Small intestine (tissue), 7 donors: ENCODE measurements around the gene COBL. TPM values are rescaled to one million over a fixed set of nuclear protein-coding genes. Genes with fewer than 3 reads are reported as not detected.

Source experiments
- DNase-seq, 2 donors: peaks; one replicate each; pipeline versions ENCODE4 v3.0.0 to v3.0.0-alpha.2; 2013
- FAIRE-seq: peaks from 2 replicates; lab custom pipeline; 2012; peaks lifted over from hg19 to GRCh38; lab: Jason Lieb, UNC
- H3K27ac ChIP-seq, 3 donors: one replicate each; pipeline ENCODE4 v1.5.1; 2013; ENCODE audit warnings: low read length in 2 of 3, mild to moderate bottlenecking in 2 of 3, control low read depth in 1 of 3, inconsistent platforms in 1 of 3, low read depth in 1 of 3, moderate library complexity in 1 of 3
- H3K27me3 ChIP-seq, 3 donors: one replicate each; pipeline ENCODE4 v1.6.1; 2013; ENCODE audit warnings: low read length in 3 of 3, inconsistent platforms in 1 of 3; ENCODE audit not compliant: control insufficient read depth in 3 of 3, insufficient read depth in 3 of 3
- H3K36me3 ChIP-seq, 3 donors: one replicate each; pipeline ENCODE4 v1.6.1; 2013; ENCODE audit warnings: low read length in 3 of 3, inconsistent platforms in 1 of 3, low read depth in 1 of 3, mild to moderate bottlenecking in 1 of 3, moderate library complexity in 1 of 3; ENCODE audit not compliant: control insufficient read depth in 3 of 3, insufficient read depth in 2 of 3
- H3K4me1 ChIP-seq, 3 donors: one replicate each; pipeline ENCODE4 v1.6.1; 2013; ENCODE audit warnings: low read length in 2 of 3, inconsistent platforms in 1 of 3, low read depth in 1 of 3, mild to moderate bottlenecking in 1 of 3, moderate library complexity in 1 of 3; ENCODE audit not compliant: control insufficient read depth in 3 of 3, insufficient read depth in 2 of 3
- H3K4me3 ChIP-seq, 3 donors: one replicate each; pipeline ENCODE4 v1.5.1; 2013; ENCODE audit warnings: low read length in 3 of 3, control low read depth in 1 of 3, inconsistent platforms in 1 of 3, low read depth in 1 of 3, mild to moderate bottlenecking in 1 of 3, moderate library complexity in 1 of 3
- H3K9me3 ChIP-seq, 2 donors: one replicate each; pipeline ENCODE4 v1.6.1; 2013; ENCODE audit warnings: low read depth in 1 of 2, low read length in 1 of 2; ENCODE audit not compliant: control insufficient read depth in 2 of 2, insufficient read depth in 1 of 2
- WGBS, 3 donors: extraction: QIAGEN DNeasy Blood & Tissue Kit; methylation state at CpG; one replicate each; pipeline ENCODE4 v1.1.7; 2013; 5-methylcytosine and 5-hydroxymethylcytosine counted together
- polyA plus RNA-seq, 4 donors: library from polyadenylated mRNA; stranded (reverse) in 3 of 4; unstranded in 1 of 4; fragments of 200-250 nt in 3 of 4; fragments of 120-200 nt in 1 of 4; gene quantifications; one replicate each; pipeline versions ENCODE4 v1.2.1 to v1.2.3, GENCODE V29; 2013
- donor health status: healthy with polysubstance abuse.
- donor health status: control.
- donor health status: control.
- donor health status: Bipolar disorder and iron deficiency.
- donor health status: healthy.

Gene COBL
- polyA plus RNA-seq, 4 donors, result 8.4 to 40.3 (median 32.5) TPM

- Histone ChIP-seq H3K4me1 (no peaks in the 10 kb centered on the region), H3K4me3 (no peak overlapping the region), H3K36me3 (peaks cover 0 to 30% (median 5%) of the 10 kb centered on the region in 3 donors), H3K27ac (no peak overlapping the region), H3K9me3 (no peaks in the 10 kb centered on the region), H3K27me3 (no peaks in the 10 kb centered on the region)
- WGBS, 3 donors, result 51 to 86% (median 63%) methylated on average over 6 of the region's 6 CpGs
- DNase-seq (no peak), FAIRE-seq (no peak)
Measured at GRCh38 chr7:51182636-51183166, 133.9 kb downstream of the COBL start.

- H3K27ac ChIP-seq, result no peak overlapping the region
- WGBS, 3 donors, result 91 to 93% (median 93%) methylated on average over 4 of the region's 4 CpGs
- H3K4me3 ChIP-seq, result no peak overlapping the region
- DNase-seq (no peak), FAIRE-seq (no peak)
- peaks cover 0 to 21% (median 3%) of the 10 kb centered on the region in 3 donors for H3K36me3 ChIP-seq
- no peaks in the 10 kb centered on the region for H3K9me3 ChIP-seq
- no peaks in the 10 kb centered on the region for H3K27me3 ChIP-seq
- H3K4me1 ChIP-seq, result no peaks in the 10 kb centered on the region
Measured at GRCh38 chr7:51180092-51180491, 136.5 kb downstream of the COBL start.

- Histone ChIP-seq H3K4me1 (no peaks in the 10 kb centered on the region), H3K36me3 (peaks cover 0 to 11% (median 0%) of the 10 kb centered on the region in 3 donors), H3K27ac (no peak overlapping the region), H3K9me3 (no peaks in the 10 kb centered on the region), H3K4me3 (no peak overlapping the region), H3K27me3 (no peaks in the 10 kb centered on the region)
- 47 to 66% (median 59%) methylated on average over 3 of the region's 3 CpGs for WGBS, 3 donors
- DNase-seq, result no peak
- no peak for FAIRE-seq
Measured at GRCh38 chr7:51175992-51176388, 140.6 kb downstream of the COBL start.

GRCh38 chr7:51175316-51175991, 141.2 kb downstream of the COBL start:
- no peak for FAIRE-seq
- 57 to 85% (median 72%) methylated on average over 6 of the region's 6 CpGs for WGBS, 3 donors

GRCh38 chr7:51165337-51165736, 151.3 kb downstream of the COBL start:
- no peaks in the 10 kb centered on the region for H3K27me3 ChIP-seq
- H3K4me3 ChIP-seq, result no peak overlapping the region
- DNase-seq (no peak), FAIRE-seq (no peak)
- H3K4me1 ChIP-seq, result no peaks in the 10 kb centered on the region
- H3K36me3 ChIP-seq, result peaks cover 0 to 3% (median 0%) of the 10 kb centered on the region in 3 donors
- 88 to 95% (median 90%) methylated on average over 1 of the region's 1 CpG for WGBS, 3 donors
- H3K9me3 ChIP-seq, result no peaks in the 10 kb centered on the region
- H3K27ac ChIP-seq, result no peak overlapping the region

More at GRCh38 chr7:51175316-51175991, 141.2 kb downstream of the COBL start:
- no peak for DNase-seq
- no peaks in the 10 kb centered on the region for H3K27me3 ChIP-seq
- H3K4me1 ChIP-seq, result no peaks in the 10 kb centered on the region
- H3K27ac ChIP-seq, result no peak overlapping the region
- H3K9me3 ChIP-seq, result no peaks in the 10 kb centered on the region
- H3K4me3 ChIP-seq, result no peak overlapping the region
- H3K36me3 ChIP-seq, result peaks cover 0 to 11% (median 0%) of the 10 kb centered on the region in 3 donors

- DNase-seq (peak; percentile 88 to 89), FAIRE-seq (no peak)
- H3K27ac ChIP-seq, result no peak overlapping the region
- no peaks in the 10 kb centered on the region for H3K9me3 ChIP-seq
- 25 to 31% (median 26%) methylated on average over 9 of the region's 9 CpGs for WGBS, 3 donors
- no peaks in the 10 kb centered on the region for H3K27me3 ChIP-seq
- H3K4me1 ChIP-seq, result no peaks in the 10 kb centered on the region
- peaks cover 0 to 11% (median 3%) of the 10 kb centered on the region in 3 donors for H3K36me3 ChIP-seq
- no peak overlapping the region for H3K4me3 ChIP-seq
Measured at GRCh38 chr7:51162724-51163329, 153.8 kb downstream of the COBL start.

- no peak overlapping the region for H3K27ac ChIP-seq
- H3K27me3 ChIP-seq, result no peaks in the 10 kb centered on the region
- H3K36me3 ChIP-seq, result peaks cover 0 to 14% (median 3%) of the 10 kb centered on the region in 3 donors
- no peaks in the 10 kb centered on the region for H3K4me1 ChIP-seq
- DNase-seq, result no peak
- 90 to 93% (median 92%) methylated on average over 6 of the region's 6 CpGs for WGBS, 3 donors
- FAIRE-seq, result no peak
- no peaks in the 10 kb centered on the region for H3K9me3 ChIP-seq
- H3K4me3 ChIP-seq, result no peak overlapping the region
Measured at GRCh38 chr7:51161937-51162336, 154.7 kb downstream of the COBL start.

- no peak overlapping the region for H3K4me3 ChIP-seq
- no peaks in the 10 kb centered on the region for H3K4me1 ChIP-seq
- H3K9me3 ChIP-seq, result no peaks in the 10 kb centered on the region
- WGBS, 3 donors, result 22 to 25% (median 23%) methylated on average over 9 of the region's 9 CpGs
- H3K27me3 ChIP-seq, result no peaks in the 10 kb centered on the region
- H3K36me3 ChIP-seq, result peaks cover 0 to 14% (median 3%) of the 10 kb centered on the region in 3 donors
- peak; percentile 44 to 68 for DNase-seq
- H3K27ac ChIP-seq, result no peak overlapping the region
- no peak for FAIRE-seq
Measured at GRCh38 chr7:51160990-51161615, 155.5 kb downstream of the COBL start.
